Fibroblast of upper back skin (primary cell): ENCODE results near the gene ZNF385B.

Source experiments
- DNase-seq: peaks from one replicate; pipeline ENCODE4 v3.0.0-alpha.2; 2013

Gene ZNF385B

DNA sequence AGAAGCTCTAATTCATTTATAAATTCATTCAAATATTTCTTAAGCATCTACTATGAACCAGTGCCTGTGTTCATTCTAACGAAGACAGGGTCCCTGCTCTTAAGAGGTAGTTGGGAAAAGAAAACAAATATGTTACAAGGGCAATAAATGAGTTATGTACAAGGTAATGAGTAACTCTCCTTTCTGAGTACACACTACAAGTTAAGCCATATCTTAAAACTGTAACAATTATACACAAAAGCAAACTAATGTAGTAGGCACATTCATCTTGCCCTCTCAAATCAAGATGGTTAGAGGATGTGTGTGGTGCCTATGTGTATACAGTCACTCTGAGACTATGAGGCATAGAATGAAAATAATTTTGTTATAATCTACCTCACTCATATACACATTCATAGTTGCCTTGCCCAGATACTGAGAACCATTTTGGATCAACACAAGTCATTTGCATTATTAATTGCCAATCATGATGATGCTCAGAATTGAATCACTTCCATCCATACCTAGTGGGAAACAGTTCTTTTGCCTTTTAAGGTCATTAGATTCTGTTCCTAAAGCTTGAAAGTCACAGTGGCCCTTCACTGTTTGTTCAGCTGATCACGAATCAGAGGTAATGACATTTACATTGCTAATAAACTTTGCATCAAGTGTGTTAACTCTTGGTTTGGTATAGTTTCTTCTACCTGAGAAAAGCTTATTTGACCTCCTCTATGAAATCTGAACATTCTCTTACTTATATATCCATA lies 283.1 kb downstream of the ZNF385B start:
- no peak for DNase-seq

DNA sequence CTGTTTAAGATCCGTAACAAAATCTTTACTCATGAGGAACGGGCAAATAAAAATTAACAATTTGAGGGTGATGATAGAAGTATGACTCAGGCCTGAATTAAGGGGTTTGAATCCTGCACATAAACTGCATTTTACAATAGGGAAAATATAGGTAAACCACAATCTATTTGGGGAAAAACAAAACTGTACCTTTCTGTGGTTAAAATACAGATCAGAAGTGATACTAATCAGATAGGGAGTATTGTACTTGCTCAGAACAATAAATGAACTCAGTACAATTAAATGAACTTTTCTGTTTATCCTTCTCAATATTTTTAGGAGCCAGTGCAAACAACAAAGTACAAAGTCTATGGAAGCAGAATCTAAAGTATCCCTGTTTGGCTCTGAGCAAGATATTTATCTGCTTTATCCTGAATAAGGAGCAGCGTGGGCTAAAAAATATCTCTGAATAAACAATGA lies 287.3 kb downstream of the ZNF385B start:
- no peak for DNase-seq

DNA sequence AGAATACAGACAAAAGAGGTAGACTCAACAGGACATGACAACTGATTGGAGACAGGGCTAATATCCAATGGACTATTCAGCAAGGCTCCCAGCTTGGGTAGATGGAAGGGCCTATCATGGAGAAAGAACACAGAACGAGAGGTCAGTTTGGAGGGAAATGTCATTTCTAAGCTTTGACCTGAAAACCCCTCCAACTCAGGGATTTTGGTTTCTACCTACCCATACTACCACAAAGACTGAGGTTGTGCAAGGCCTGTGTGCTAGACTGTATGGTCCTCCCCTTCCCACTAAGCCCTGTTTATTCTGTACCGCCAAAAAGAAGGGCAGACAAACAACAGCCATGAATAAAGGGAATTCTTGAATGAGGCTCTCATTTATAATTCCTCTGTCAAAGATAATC lies 288.9 kb downstream of the ZNF385B start:
- no peak for DNase-seq

DNA sequence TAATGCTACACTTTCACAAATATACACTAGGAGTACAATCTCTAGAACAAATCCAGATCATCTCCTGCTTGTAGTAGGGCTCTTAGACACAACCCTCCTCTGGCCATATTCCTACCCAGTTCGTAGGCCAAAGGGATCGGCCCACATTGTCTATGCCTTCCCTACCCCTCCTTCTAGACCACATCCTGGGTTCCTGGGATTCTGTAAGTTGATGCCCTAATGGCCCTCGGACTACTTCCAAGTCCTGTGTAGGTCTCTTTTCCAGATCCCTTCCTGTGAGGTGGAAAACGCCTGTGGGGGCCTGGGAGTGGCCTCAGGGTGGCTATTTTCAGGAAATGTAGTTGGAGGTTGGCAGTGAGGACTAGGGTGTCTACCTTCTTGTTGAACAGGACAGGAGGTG lies 289.7 kb downstream of the ZNF385B start:
- DNase-seq, result no peak

- DNase-seq, result no peak
Observed at GRCh38 chr2:179571252-179571651, 290.2 kb downstream of the ZNF385B start.

DNA sequence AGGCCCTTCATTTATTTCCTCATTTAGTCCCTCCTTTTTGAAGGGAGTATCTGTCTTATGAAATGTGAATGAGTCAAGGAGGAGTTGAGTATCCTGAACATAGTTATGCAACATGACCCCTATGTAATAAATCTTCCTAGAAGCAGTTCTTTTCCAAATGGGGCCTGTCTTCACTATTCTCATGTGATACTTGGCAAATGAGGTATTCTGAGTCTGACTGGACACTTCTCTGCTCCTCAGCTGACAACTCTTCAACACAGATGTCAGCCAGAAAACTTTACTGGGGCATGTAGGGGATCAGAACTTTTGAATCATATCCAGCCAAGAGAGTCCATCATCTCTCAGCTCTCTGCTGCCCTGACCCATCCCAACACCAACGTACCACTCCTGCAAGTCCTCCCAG lies 291.6 kb downstream of the ZNF385B start:
- DNase-seq, result peak; percentile 94

DNA sequence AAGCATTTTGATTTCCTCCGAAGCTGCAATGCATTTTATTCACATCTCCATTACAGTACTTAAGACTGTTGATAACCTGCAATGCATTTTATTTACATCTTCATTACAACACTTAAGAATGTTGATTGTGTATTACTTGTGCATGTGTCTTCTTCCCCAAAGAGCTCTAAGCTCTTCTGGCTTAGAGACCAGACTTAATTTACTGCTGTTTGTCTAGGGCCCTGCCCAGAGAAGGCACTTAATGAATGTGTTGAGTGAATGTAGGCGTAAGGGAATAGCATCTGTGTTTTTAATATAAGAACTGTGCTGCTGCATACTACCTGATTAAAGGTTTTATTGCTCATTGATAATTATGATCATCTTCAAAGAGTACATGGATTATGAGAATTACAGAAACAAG lies 295.6 kb downstream of the ZNF385B start:
- no peak for DNase-seq

DNA sequence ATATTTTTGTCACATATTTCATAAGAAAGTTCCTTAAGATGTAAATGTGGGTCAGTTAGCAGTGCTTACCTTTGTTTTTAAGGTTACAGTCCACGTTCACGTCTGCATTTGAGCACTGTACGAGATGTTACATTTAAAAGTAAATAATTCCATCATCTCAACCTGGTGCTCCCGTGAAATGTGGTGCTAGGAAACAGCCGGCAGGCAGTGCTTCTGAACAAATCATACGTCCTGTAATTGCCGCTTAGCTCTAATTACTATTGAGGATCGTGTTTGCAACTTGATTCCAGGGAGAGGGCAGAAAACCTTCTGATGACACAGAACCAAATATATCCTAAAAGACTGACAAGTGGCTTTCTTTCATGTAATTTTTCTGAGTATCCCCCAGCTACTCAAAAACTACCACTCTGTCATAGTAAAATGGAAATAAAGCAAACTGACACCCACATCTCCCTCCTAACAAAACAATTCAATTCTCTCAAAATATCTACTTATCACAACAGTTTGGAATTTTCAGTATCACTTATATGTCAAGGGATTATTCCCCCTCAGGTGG lies 299.0 kb downstream of the ZNF385B start:
- no peak for DNase-seq

DNA sequence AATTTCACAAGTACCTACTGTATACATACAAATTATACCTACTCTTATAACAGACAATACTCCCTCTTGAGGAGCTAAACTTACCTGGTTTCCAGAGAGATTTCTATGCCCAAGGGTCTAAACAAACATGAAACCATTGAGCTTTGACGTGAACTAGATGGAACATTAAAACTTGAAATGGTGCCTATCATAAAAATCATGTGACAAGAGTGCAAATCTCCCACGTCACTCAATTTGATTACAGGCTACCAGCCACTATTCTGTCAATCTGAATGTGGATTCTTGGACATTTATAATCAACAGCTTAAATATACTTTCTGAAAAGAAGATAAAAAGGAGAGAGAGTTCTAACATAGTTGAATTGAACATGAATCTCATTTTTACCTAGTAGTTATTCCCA lies 299.7 kb downstream of the ZNF385B start:
- no peak for DNase-seq

DNA sequence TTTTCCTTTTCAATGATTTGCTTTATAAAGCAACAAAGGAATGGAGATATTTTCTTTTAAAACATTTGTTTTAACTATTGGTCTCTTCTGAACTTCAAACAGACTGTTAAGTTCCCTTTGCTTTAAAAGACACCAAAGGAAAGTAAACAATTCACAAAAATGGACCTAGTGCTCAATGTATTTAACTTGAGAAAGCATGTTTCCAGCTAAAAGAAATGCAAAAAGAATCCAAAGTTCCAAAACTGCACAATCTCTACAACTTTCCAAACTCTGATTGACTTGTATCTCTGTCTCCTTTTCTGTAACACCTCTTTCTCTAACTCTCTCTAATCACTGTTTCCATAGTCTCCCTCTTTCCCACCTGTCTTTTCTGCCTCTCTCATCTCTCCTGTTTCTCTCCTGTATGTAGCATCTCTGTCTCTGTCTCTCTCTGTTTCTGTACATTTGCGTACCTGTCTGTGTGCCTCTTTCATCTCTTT lies 301.1 kb downstream of the ZNF385B start:
- DNase-seq, result no peak

DNA sequence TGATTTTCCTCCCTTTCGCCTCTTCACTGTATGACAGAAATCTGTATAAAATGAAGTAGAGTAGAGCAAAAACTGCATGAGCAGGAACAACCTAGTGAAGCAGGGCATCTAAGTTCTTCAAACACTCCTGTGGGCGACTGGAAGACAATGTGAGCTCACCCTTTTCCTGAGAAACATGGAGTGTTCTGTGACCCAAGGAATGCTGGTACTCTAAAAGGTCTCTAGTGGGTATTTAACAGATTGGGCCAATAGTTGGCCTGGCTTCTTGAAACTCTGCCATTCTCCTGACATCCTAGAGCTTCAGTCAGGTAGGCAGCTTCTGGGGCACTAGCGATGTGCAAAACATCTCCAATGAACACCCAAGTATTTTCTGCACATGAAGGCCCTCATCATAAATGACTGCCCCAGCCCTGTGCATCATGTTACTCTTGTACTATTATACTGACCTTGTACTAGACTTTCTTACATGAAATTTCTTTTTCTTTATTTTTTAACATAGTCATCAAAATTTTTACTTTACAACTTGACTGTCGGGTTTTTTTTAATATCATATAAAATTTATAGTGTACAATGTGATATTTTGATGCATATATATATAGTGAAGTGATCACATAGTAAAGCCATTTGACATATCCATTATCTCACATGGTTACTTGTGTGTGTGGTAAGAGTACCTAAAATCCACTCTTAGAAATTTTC lies 302.2 kb downstream of the ZNF385B start:
- DNase-seq, result no peak

- DNase-seq, result no peak
Observed at GRCh38 chr2:179558010-179558934, 303.1 kb downstream of the ZNF385B start.

DNA sequence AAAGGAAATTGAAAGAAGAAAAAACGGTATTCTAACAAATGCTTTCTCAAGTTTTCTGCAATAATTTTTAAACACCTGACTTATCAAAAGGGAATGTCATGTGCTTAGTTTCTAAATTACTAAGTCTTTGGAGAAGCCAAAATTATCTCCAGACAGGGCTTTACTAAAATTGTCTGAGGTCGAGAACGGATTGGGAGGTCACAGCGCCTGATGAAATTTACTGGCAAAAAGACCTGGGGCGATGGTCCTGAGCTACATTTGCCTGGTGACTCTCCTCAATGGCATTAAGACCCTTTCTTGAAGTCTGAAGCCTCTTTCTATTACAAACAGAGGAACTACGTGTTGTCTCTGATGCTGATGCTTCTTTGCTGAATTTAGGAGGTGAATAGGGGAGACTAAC lies 305.0 kb downstream of the ZNF385B start:
- no peak for DNase-seq

- peak; percentile 50 for DNase-seq
Observed at GRCh38 chr2:179555691-179556283, 305.6 kb downstream of the ZNF385B start.

DNA sequence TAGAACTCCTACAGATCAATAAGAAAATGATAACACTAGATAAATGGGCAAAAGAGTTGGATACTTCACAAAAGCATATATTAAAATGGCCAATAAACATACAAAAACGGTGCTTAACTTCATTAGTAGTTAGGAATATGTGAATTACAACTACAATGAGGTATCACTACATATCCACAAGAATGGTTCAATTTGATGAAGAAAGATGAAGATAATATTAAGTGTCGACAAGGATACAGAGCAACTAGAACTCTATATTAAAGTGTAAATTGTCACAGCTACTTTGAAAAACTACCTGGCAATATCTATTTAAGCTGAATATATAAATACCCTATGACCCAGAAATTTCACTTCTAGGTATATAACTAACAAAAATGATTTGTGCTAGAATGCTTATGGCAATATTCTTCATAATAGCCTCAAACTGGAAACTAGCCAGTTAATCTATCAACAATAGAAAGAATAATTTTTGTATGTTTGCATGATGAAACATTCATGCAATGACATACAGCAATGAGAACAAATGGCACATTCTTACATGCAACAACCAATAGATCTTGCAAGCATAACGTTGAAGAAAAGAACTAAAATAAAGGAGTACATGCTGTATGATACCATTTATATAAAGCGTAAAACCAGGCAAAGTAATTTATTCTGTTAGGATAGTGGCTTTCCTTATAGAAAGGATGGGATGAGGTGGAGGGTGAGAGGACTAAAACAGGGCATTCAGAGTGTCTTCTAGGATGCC lies 306.6 kb downstream of the ZNF385B start:
- no peak for DNase-seq

DNA sequence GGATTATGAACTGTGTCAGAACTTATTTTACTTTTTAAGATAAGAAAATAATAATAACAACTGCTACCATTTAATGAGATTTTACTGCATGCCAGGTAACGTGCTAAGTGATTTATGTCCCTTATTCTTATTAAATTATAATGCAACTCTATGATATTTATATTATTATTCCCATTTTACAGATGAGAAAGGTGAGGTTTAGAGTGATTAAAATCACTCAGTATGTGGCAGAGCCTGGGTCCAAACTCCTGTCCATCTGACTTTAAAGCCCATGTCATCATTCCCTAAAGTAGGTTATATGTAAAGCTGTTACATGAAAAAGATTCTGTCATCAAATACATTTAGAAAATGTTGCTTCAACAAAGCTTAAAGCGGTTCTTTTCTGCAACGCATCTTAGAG lies 308.0 kb downstream of the ZNF385B start:
- no peak for DNase-seq

- DNase-seq, result no peak
Observed at GRCh38 chr2:179551539-179552045, 309.8 kb downstream of the ZNF385B start.

DNA sequence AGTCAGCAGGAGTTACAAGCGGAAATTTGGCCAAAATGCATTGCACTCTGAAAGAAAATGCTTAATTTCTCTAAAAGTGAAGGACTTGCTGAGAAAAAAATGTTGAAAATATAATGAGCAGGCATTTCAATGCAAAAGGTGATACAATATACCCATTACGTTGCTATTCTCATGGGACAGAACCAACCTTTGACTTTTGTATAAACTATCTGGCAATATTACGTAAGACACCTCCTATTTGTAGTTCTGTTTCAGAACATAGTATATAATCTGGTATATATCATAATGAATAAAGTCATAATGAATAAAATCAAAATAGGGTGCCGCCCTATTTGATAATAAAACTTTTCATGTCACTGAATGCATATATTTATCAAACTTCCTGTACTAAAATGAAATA lies 310.6 kb downstream of the ZNF385B start:
- no peak for DNase-seq

- no peak for DNase-seq
Observed at GRCh38 chr2:179550214-179550613, 311.2 kb downstream of the ZNF385B start.

GRCh38 chr2:179546656-179547055 lies 314.8 kb downstream of the ZNF385B start:
- DNase-seq, result no peak

- no peak for DNase-seq
Observed at GRCh38 chr2:179545024-179545423, 316.4 kb downstream of the ZNF385B start.
